Measurements from ENCODE around the gene ANGEL2. TPM values are rescaled to one million over a fixed set of nuclear protein-coding genes. Genes with fewer than 3 reads are reported as not detected.

ANGEL2 gene
- total and polyA plus RNA-seq, 2 of the 13 experiments (the other 11 are each of a cell fraction or from before 2014, with no cell fraction given), result 12.3 to 25.4 TPM

DNA sequence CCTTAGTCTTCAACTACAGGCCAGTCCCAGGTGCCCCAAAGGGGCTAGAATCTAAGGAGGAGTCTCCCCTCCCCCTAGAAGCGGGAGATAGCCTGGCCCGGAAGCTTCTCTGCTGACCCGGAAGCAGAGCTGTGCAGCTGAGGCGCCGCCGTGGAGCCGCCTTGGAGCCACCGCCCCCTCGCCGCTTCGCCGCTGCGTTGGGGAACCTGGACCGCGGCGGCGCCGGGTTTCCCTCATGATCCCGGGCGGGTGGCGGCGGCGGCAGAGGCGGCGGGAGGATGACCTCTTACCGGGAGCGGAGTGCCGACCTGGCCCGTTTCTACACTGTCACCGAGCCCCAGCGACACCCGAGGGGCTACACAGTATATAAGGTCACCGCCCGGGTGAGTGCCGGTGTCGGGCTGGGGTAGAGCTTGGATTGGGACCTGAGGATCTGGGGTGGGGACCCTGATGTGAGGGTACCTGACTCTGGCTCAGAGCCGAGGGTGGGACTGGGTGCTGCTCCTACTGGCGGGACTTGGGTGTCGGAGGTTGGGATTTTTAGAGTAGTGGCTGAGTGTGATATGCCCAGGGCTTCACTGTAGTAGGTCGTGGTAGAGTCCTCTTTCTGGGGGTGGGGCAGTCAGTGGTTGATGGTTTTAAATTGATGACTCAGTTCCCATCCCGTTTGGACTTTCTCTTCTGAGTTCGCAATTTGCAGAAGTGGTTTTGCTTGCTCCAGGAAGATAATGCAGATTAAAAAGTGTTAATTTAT lies 35.6 kb upstream of the ANGEL2 start, which contains the start of gene RPS6KC1 (continued):
- TF ChIP-seq ISL2 (CRISPR knock-in tag; IDR thresholded peaks at IDR 0.05) (peak; percentile 67), ZBTB44 (CRISPR knock-in tag; IDR thresholded peaks at IDR 0.05) (no peak), HDAC2 (CRISPR knock-in tag; IDR thresholded peaks at IDR 0.05) (peak; percentile 71; the same call in 1 of the 2 replicates), SYNCRIP (IDR thresholded peaks at IDR 0.05; ENCODE audit: insufficient read depth, low read depth, low read length) (no peak), NR3C1 (CRISPR knock-in tag; IDR thresholded peaks at IDR 0.05) (no peak), DBP (CRISPR knock-in tag; IDR thresholded peaks at IDR 0.05; ENCODE audit: not compliant biosample characterization) (no peak), ZNF562 (CRISPR knock-in tag; IDR thresholded peaks at IDR 0.05; ENCODE audit: borderline replicate concordance) (no peak), SOX6 (IDR thresholded peaks at IDR 0.05) (no peak), SOX6 (CRISPR knock-in tag; IDR thresholded peaks at IDR 0.05) (peak; percentile 48), RELA (CRISPR knock-in tag; IDR thresholded peaks at IDR 0.05) (no peak), JUND (CRISPR knock-in tag; IDR thresholded peaks at IDR 0.05) (0 out of 2 replicates have a peak, but pooled peaks have one; percentile 30), ZNF567 (CRISPR knock-in tag; IDR thresholded peaks at IDR 0.05; ENCODE audit: borderline replicate concordance) (no peak), ZNF121 (CRISPR knock-in tag; IDR thresholded peaks at IDR 0.05) (no peak), ZBTB40 (IDR thresholded peaks at IDR 0.05) (peak; percentile 76), ZBTB40 (CRISPR knock-in tag; IDR thresholded peaks at IDR 0.05) (no peak; the same call in 1 of the 2 replicates), ZNF362 (CRISPR knock-in tag; IDR thresholded peaks at IDR 0.05; ENCODE audit: borderline replicate concordance) (peak; percentile 37; the same call in 1 of the 2 replicates)

Measured in HepG2 (cell line).